Stimulated activated naive B cell treated with anti-CD40 and anti-IgM and Interleukin-4, amounts not matched to agents 10 μg/mL and 1 μg/mL and 100 μg/mL, for 72 hours (primary cell): ENCODE data around the gene NR3C1.
A peak's percentile ranks its signal among the peaks of the same experiment; 100 is the strongest.

Experiments
- ATAC-seq, 2 donors: fragments of 150-1000 bp; cut with Tn5 transposase; replicated peaks; 2 replicates each; pipeline ENCODE4 v1.10.0; 2021; ENCODE audit warnings: moderate library complexity in 1 of 2
- DNase-seq: peaks from one replicate; pipeline ENCODE4 v3.0.0; 2021
- H3K27ac Mint-ChIP-seq: one replicate; pipeline ENCODE4 v1.8.0; 2022; ENCODE audit warnings: mild to moderate bottlenecking, mixed read lengths
- H3K27me3 Mint-ChIP-seq, 2 donors: one replicate each; pipeline ENCODE4 v1.8.0; 2022; ENCODE audit warnings: mixed read lengths in 2 of 2
- H3K36me3 Mint-ChIP-seq, 2 donors: one replicate each; pipeline ENCODE4 v1.8.0; 2022; ENCODE audit warnings: mixed read lengths in 2 of 2, mild to moderate bottlenecking in 1 of 2
- H3K4me1 Mint-ChIP-seq, 2 donors: one replicate each; pipeline ENCODE4 v1.8.0; 2022; ENCODE audit warnings: mixed read lengths in 2 of 2, mild to moderate bottlenecking in 1 of 2
- H3K4me3 Mint-ChIP-seq, 2 donors: one replicate each; pipeline ENCODE4 v1.8.0; 2022; ENCODE audit warnings: mild to moderate bottlenecking in 2 of 2, mixed read lengths in 2 of 2, moderate library complexity in 1 of 2
- H3K9me3 Mint-ChIP-seq, 2 donors: one replicate each; pipeline ENCODE4 v1.8.0; 2022; ENCODE audit warnings: mixed read lengths in 2 of 2, mild to moderate bottlenecking in 1 of 2

The NR3C1 gene

DNA sequence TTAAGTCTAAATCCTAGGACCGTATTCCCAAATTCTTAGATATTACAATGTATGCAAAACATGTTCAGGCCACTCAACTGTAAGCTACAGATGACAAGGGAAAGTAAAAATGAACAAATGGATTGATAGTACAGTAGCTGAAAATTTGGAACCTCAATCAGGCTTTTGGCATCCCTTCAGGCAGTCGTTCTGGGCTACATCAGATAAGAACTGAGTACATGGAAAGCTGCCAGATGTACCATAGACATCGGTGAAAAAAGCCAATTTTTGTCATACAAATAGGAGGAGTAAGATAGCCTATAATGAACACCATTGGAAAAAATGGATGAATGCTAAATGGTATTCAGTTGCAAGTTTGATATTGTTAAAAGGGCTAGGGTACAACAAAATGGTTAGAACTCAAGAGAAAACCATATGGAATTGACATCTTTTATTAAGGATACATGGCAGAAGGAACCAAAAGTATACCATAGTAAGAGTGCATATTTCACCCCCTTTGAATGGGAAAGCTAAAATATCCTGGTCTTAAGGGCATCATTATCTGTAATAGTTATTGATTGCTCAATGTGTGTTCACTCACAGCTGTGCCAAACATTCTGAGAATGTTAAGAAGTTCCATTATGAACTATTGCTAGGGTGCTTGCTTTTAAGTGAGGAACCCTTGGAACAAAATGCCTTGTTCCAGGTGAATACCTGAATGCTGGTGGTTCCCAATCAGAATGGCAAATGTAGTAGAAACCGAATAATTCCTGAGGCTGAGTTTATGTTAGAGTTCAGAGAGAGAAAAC is 86.4 kb downstream of the NR3C1 start:
- Mint-ChIP-seq H3K4me1 (peaks cover 35 to 72% of the 10 kb centered on the region in 2 donors), H3K27me3 (no peaks in the 10 kb centered on the region), H3K9me3 (no peaks in the 10 kb centered on the region), H3K4me3 (no peak overlapping the region), H3K27ac (no peak overlapping the region), H3K36me3 (peaks cover 11 to 21% of the 10 kb centered on the region in 2 donors)
- DNase-seq (no peak), ATAC-seq (no peak)

DNA sequence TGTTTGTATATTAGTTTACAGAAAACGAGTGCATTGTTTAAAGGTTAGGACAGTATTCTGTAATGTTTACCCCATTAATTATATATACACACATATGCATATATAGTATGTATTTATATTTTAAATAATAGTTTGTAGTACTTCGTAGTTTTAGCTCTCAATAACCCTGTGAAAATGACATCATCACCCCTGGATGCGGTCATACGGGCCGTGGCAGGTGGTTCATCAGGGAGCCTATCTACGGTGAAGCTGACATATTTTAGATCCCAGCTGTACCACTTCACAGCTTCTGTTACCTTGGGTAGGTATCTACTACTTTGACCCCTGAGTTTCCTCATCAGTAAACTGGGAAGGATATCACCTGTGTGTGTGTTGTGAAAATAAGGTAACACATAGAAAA is 87.1 kb downstream of the NR3C1 start:
- no peaks in the 10 kb centered on the region for H3K9me3 Mint-ChIP-seq

DNA sequence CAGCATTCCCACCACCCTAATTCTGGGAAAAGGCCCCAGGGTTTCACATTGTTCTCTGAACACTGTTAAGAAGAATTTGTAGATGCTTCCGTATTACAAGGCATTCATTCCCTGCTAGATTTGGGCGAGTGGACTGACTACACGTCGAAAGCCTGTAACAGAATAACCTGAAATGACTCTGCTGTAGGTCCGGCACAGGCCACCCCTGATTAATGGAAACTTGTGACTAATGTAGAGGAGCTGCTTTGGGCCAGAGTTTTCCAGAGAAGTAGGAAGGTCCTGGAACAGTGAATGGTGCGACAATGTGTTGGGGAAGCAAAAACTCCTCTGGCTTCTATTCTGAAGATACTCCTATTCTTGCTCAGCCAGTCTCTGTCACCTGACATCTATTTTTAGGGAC is 87.6 kb downstream of the NR3C1 start:
- peaks cover 34 to 70% of the 10 kb centered on the region in 2 donors for H3K4me1 Mint-ChIP-seq

More for the DNA sequence above, 87.1 kb downstream of the NR3C1 start:
- H3K27ac Mint-ChIP-seq, result no peak overlapping the region
- peaks cover 36 to 73% of the 10 kb centered on the region in 2 donors for H3K4me1 Mint-ChIP-seq
- DNase-seq (no peak), ATAC-seq (no peak)
- H3K36me3 Mint-ChIP-seq, result peaks cover 16 to 23% of the 10 kb centered on the region in 2 donors
- no peaks in the 10 kb centered on the region for H3K27me3 Mint-ChIP-seq
- H3K4me3 Mint-ChIP-seq, result no peak overlapping the region

GRCh38 chr5:143315214-143315613 is 88.3 kb downstream of the NR3C1 start:
- Mint-ChIP-seq H3K27me3 (no peaks in the 10 kb centered on the region), H3K4me1 (peaks cover 28 to 65% of the 10 kb centered on the region in 2 donors), H3K36me3 (peaks cover 20 to 29% of the 10 kb centered on the region in 2 donors), H3K27ac (no peak overlapping the region), H3K9me3 (no peaks in the 10 kb centered on the region), H3K4me3 (no peak overlapping the region)
- no peak for DNase-seq
- ATAC-seq, result no peak

More for the DNA sequence above, 87.6 kb downstream of the NR3C1 start:
- Mint-ChIP-seq H3K36me3 (peaks cover 17 to 25% of the 10 kb centered on the region in 2 donors), H3K4me3 (no peak overlapping the region), H3K9me3 (no peaks in the 10 kb centered on the region), H3K27me3 (no peaks in the 10 kb centered on the region), H3K27ac (no peak overlapping the region)
- DNase-seq, result no peak
- ATAC-seq, result no peak

DNA sequence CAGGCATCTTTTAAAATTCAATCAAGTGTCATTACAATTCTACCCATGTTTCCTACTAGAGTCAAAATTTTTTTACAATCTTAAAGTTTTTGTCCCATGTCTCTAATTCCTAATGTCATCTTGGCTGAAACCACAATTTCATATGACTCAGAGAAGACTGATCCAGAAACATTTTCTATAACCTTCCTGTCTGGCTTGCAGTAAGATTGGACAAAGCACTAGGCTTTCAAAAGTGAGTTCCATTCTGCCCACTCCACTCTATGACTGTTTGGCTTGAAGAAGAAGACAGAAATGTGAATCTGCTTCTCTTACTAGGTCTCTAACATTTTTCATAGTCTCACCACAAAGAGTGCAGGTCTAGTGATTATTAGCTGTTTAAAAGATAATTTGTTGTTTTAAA is 88.8 kb downstream of the NR3C1 start:
- H3K9me3 Mint-ChIP-seq, result no peaks in the 10 kb centered on the region
- H3K27me3 Mint-ChIP-seq, result no peaks in the 10 kb centered on the region
- DNase-seq (no peak), ATAC-seq (peak; percentile 47 to 60)
- no peak overlapping the region for H3K27ac Mint-ChIP-seq
- peaks cover 28 to 61% of the 10 kb centered on the region in 2 donors for H3K4me1 Mint-ChIP-seq
- peaks cover 21 to 31% of the 10 kb centered on the region in 2 donors for H3K36me3 Mint-ChIP-seq
- peak overlapping the region; percentile 17 to 19 for H3K4me3 Mint-ChIP-seq

DNA sequence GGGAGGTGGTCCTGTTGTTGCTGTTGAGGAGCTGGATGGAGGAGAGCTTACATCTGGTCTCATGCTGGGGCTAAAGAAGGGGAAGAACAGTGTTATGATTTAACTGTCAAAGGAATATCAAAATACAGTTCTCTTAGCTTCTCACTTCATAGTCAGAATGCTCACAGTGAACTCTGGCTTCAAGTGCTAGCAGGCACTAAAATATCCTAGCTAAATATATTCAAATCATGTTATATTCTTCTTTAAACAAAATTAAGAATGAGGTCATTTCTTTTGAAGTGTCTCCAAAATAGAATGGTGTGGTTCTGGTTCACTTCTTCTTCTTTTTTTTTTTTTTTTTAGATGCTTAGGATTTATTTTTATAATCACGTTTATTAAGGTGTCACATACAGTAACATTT is 89.4 kb downstream of the NR3C1 start:
- ATAC-seq, result peak; percentile 68 to 71
- Mint-ChIP-seq H3K27ac (peak overlapping the region; percentile 85), H3K36me3 (peaks cover 27 to 36% of the 10 kb centered on the region in 2 donors), H3K4me3 (peak overlapping the region; percentile 65 to 74), H3K27me3 (no peaks in the 10 kb centered on the region), H3K9me3 (no peaks in the 10 kb centered on the region), H3K4me1 (peaks cover 26 to 56% of the 10 kb centered on the region in 2 donors)
- no peak for DNase-seq

DNA sequence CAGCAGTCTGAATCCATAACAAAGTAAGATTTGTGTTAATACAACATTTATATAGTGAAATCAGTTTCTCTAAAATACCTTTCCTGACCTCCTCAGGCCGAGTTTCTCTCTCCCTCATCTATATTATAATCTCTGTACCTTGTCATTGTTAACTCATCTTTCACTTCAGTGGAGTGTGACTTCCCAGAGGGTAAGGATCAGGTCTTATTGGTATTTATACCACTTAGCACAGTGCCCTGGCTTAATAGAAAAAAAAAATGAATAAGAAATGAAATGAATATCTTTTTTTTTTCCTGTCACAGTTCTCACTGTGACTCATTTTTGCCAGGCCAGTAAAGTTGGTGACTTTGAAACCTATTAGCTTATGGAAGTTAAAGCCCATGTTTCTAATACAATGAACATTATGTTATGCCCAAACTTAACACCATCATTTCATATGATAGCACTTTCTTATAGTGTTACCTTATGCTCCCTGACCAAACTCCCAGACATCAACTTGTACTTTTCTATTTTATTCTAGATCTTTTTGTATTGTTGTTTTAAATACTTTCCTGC is 90.1 kb downstream of the NR3C1 start:
- Mint-ChIP-seq H3K4me1 (peaks cover 26 to 53% of the 10 kb centered on the region in 2 donors), H3K4me3 (peak overlapping the region; percentile 65 to 74), H3K9me3 (no peaks in the 10 kb centered on the region), H3K27me3 (no peaks in the 10 kb centered on the region), H3K36me3 (peaks cover 33 to 44% of the 10 kb centered on the region in 2 donors), H3K27ac (peak overlapping the region; percentile 85)
- peak; percentile 52 to 53 for ATAC-seq
- DNase-seq, result no peak

DNA sequence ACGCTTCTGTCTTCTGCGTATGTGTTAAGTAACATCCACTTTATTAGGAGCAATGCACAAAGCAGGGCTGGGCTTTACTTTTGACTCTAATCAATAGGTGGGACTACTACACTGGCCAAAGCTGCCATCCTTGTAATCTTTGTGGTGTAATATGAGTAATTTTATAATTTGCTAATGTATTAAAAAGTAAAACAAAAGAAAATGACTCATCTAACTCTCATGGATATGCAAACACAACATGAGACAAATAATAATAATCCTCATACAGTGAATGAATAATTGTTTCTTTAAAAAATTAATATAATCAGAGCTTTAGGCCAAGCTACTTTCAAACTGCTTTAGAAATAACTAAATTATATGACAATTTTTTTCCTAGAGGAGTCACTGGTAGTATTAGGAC is 90.7 kb downstream of the NR3C1 start:
- Mint-ChIP-seq H3K9me3 (no peaks in the 10 kb centered on the region), H3K27ac (no peak overlapping the region), H3K36me3 (peaks cover 35 to 48% of the 10 kb centered on the region in 2 donors), H3K4me3 (peak overlapping the region in 1 of 2 donors; percentile 7), H3K4me1 (peaks cover 26 to 49% of the 10 kb centered on the region in 2 donors), H3K27me3 (no peaks in the 10 kb centered on the region)
- DNase-seq, result no peak
- ATAC-seq, result no peak

- Mint-ChIP-seq H3K4me3 (no peak overlapping the region), H3K36me3 (peaks cover 39 to 52% of the 10 kb centered on the region in 2 donors), H3K27ac (peak overlapping the region; percentile 47), H3K4me1 (peaks cover 21 to 41% of the 10 kb centered on the region in 2 donors), H3K9me3 (no peaks in the 10 kb centered on the region), H3K27me3 (no peaks in the 10 kb centered on the region)
- DNase-seq (no peak), ATAC-seq (no peak)
Measured at GRCh38 chr5:143311955-143312354, 91.5 kb downstream of the NR3C1 start.

GRCh38 chr5:143311428-143311827 is 92.1 kb downstream of the NR3C1 start:
- Mint-ChIP-seq H3K4me3 (no peak overlapping the region), H3K27ac (peak overlapping the region; percentile 42), H3K36me3 (peaks cover 39 to 52% of the 10 kb centered on the region in 2 donors), H3K27me3 (no peaks in the 10 kb centered on the region), H3K4me1 (peaks cover 20 to 36% of the 10 kb centered on the region in 2 donors), H3K9me3 (no peaks in the 10 kb centered on the region)
- DNase-seq, result no peak
- no peak for ATAC-seq

DNA sequence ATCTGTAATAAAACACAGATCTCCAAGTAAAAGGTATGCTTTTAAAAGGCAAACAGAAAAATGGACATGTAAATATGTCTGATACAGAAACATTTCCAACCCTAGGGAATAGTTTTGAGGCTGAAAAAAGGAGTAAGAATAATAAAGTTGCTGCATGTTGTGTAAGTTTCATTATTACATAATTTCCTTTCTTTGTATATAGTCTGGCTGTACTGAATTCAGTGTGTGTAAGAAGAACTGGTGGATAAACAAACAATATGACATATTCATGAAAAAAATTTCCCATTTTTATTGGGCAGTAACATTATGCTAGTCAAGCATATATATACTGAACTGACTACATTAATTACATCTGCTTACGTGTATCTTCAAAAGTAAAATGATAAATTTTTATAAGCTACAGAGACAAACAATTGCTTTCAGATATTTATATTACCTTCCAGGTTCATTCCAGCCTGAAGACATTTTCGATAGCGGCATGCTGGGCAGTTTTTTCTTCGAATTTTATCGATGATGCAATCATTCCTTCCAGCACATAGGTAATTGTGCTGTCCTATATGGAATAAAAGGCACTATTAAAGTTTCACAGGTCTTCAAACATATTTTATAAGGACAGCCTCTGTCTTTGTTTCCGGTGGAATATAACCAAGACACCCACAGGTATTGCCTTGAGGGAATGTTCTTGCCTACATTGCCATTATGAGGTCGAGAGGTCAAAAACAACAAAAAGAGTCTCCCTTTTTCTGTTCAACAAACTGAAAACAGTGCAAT is 93.6 kb downstream of the NR3C1 start:
- Mint-ChIP-seq H3K36me3 (peaks cover 53 to 66% of the 10 kb centered on the region in 2 donors), H3K27me3 (no peaks in the 10 kb centered on the region), H3K27ac (no peak overlapping the region), H3K9me3 (peaks cover 7% of the 10 kb centered on the region in 2 donors), H3K4me3 (no peak overlapping the region), H3K4me1 (peaks cover 20 to 30% of the 10 kb centered on the region in 2 donors)
- DNase-seq, result no peak
- ATAC-seq, result no peak

DNA sequence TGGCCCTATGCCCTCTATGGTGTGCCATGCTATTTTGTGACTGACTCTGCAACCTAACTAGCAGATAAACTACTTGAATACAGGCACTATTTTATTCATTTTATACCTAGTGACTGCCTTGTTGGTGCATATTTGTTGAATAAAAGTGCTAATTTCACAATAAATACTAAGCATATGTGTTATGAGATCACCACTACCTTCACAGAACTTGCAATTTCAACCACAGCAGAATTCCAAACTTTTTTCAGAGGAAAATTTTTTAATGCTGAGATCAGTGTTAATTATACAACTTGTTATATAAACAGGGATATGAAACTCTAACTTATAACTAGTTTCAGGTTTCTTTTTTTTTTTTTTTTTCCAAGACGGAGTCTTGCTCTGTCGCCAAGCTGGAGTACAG is 94.8 kb downstream of the NR3C1 start:
- H3K36me3 Mint-ChIP-seq, result peaks cover 62 to 74% of the 10 kb centered on the region in 2 donors
- H3K4me1 Mint-ChIP-seq, result peaks cover 15 to 25% of the 10 kb centered on the region in 2 donors
- DNase-seq (no peak), ATAC-seq (no peak)
- H3K27ac Mint-ChIP-seq, result no peak overlapping the region
- no peak overlapping the region for H3K4me3 Mint-ChIP-seq
- no peaks in the 10 kb centered on the region for H3K27me3 Mint-ChIP-seq
- peaks cover 7% of the 10 kb centered on the region in 2 donors for H3K9me3 Mint-ChIP-seq

DNA sequence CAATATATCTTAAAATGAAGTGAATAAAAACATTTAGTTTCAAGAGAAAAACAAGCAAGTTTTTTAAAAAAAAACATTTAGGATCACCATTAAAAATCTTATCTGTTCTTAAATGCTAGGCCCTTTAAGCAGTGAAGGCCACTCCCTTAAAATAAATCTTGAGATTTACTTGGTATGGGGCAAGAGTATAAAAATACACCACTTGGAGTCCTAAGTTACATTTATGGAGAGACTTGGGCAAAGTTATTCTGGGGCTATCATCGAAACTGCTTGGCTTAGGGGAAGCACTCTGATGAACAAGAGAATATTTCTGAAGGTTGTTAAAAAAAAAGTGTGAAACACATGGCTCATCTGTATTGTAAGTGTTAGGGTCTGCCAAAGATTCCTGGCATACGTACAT is 97.4 kb downstream of the NR3C1 start:
- Mint-ChIP-seq H3K36me3 (peaks cover 52 to 66% of the 10 kb centered on the region in 2 donors), H3K9me3 (peaks cover 7% of the 10 kb centered on the region in 2 donors), H3K4me3 (no peak overlapping the region), H3K27me3 (no peaks in the 10 kb centered on the region), H3K4me1 (peaks cover 8 to 18% of the 10 kb centered on the region in 2 donors), H3K27ac (no peak overlapping the region)
- DNase-seq (no peak), ATAC-seq (no peak)

- Mint-ChIP-seq H3K27ac (no peak overlapping the region), H3K4me3 (no peak overlapping the region), H3K36me3 (peaks cover 54 to 68% of the 10 kb centered on the region in 2 donors), H3K9me3 (peaks cover 7% of the 10 kb centered on the region in 2 donors), H3K27me3 (no peaks in the 10 kb centered on the region), H3K4me1 (peaks cover 8 to 18% of the 10 kb centered on the region in 2 donors)
- ATAC-seq (no peak), DNase-seq (no peak)
Measured at GRCh38 chr5:143304836-143305475, 98.5 kb downstream of the NR3C1 start.
